ENCODE data around the gene FOSL2. TPM values are rescaled to one million over a fixed set of nuclear protein-coding genes. Genes with fewer than 3 reads are reported as not detected.

Gene FOSL2
- polyA plus RNA-seq, 3 donors, result 24.8 to 270 (median 28.6) TPM

DNA sequence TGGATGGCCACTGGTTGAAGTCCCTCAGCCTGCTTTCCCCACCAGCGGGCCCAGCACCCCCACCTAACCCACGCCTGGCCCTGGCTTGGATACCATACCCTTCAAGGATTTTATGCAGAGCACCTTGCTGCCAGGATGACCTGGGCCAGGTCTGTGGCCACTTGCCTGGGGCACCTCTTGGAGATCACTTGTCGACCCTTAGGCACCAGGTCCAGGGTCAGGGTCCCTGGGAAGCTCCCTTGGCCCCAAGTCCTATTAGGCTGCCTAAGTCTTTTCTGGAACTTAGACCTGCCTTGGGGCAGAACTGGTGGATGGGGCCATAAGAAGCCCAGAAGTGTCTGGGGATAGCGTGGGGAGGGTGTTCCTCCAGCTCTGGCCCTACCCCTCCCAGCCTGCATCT lies 39.1 kb downstream of the FOSL2 start:
- Mint-ChIP-seq H3K27ac (no peak overlapping the region), H3K27me3 (ENCODE audit: low read depth in 3 of 3) (peaks cover 0 to 4% (median 0%) of the 10 kb centered on the region in 3 donors), H3K4me1 (peaks cover 50% of the 10 kb centered on the region), H3K36me3 (peaks cover 0 to 4% of the 10 kb centered on the region in 2 donors), H3K4me3 (no peak overlapping the region), H3K9me3 (peaks cover 0 to 4% (median 0%) of the 10 kb centered on the region in 7 donors)
- intact Hi-C loops (cut with micrococcal nuclease), result no loop called here
- no peak overlapping the region for H3K4me2 ChIP-seq (replicated peaks; ENCODE audit: extremely low read depth, low read length, poor library complexity, severe bottlenecking)
- H3K79me2 ChIP-seq (ENCODE audit: insufficient read depth, low read length), result no peaks in the 10 kb centered on the region
- 96% methylated on average over 4 of the region's 4 CpGs for WGBS (ENCODE audit: insufficient coverage)
- no peaks in the 10 kb centered on the region for H3K36me3 ChIP-seq (replicated peaks in 1 of 2; ENCODE audit: control insufficient read depth in 1 of 2, insufficient read depth in 2 of 2, low read length in 2 of 2)
- H2AFZ ChIP-seq (ENCODE audit: insufficient read depth, low read depth, low read length, poor library complexity, severe bottlenecking), result no peak overlapping the region
- TF ChIP-seq, protein P1, sequence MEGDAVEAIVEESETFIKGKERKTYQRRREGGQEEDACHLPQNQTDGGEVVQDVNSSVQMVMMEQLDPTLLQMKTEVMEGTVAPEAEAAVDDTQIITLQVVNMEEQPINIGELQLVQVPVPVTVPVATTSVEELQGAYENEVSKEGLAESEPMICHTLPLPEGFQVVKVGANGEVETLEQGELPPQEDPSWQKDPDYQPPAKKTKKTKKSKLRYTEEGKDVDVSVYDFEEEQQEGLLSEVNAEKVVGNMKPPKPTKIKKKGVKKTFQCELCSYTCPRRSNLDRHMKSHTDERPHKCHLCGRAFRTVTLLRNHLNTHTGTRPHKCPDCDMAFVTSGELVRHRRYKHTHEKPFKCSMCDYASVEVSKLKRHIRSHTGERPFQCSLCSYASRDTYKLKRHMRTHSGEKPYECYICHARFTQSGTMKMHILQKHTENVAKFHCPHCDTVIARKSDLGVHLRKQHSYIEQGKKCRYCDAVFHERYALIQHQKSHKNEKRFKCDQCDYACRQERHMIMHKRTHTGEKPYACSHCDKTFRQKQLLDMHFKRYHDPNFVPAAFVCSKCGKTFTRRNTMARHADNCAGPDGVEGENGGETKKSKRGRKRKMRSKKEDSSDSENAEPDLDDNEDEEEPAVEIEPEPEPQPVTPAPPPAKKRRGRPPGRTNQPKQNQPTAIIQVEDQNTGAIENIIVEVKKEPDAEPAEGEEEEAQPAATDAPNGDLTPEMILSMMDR (IDR thresholded peaks at IDR 0.05), result no peak
- no peak for DNase-seq
- H3K9ac ChIP-seq (ENCODE audit: insufficient read depth, low read length, poor library complexity, severe bottlenecking), result no peak overlapping the region
- no peaks in the 10 kb centered on the region for H3K27me3 ChIP-seq (ENCODE audit: control insufficient read depth in 2 of 2, insufficient read depth in 2 of 2, low read length in 2 of 2)
- H3K27ac ChIP-seq (ENCODE audit: low read depth in 1 of 2, low read length in 2 of 2), result no peak overlapping the region
- no peak overlapping the region for H3K4me3 ChIP-seq (replicated peaks in 1 of 3; ENCODE audit: low read depth in 2 of 3, low read length in 3 of 3)
- no peaks in the 10 kb centered on the region for H3K9me3 ChIP-seq (replicated peaks in 1 of 2; ENCODE audit: control insufficient read depth in 1 of 2, insufficient read depth in 1 of 2, low read length in 2 of 2)
- no peaks in the 10 kb centered on the region for H4K20me1 ChIP-seq (ENCODE audit: insufficient read depth, low read length)
- H3K4me1 ChIP-seq (ENCODE audit: control insufficient read depth in 1 of 2, insufficient read depth in 2 of 2, low read length in 2 of 2), result peaks cover 31 to 52% of the 10 kb centered on the region in 2 donors

DNA sequence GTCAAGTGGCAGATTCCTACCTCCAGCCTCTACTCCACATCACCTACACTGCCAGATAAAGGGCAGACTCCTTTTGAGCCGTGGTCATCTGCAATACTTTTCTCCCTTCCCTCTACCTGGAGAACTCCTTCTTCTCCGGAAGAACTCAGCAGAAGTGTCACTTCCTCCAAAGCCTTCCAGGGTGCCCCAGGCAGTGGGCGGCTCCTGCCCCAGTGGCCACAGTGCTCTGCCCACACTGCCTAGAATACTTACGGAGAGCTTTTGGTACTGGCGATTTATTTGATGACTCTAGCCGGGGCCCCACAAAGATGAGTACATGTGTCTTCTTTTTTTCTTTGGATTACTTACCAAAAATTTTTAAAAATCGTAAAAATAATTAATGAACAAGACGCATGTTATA lies 39.7 kb downstream of the FOSL2 start:
- peaks cover 46% of the 10 kb centered on the region for H3K4me1 Mint-ChIP-seq
- WGBS (ENCODE audit: insufficient coverage), result 33% methylated on average over 3 of the region's 8 CpGs
- H3K9ac ChIP-seq (ENCODE audit: insufficient read depth, low read length, poor library complexity, severe bottlenecking), result no peak overlapping the region
- no peak overlapping the region for H3K27ac ChIP-seq (ENCODE audit: low read depth in 1 of 2, low read length in 2 of 2)
- H3K27me3 Mint-ChIP-seq (ENCODE audit: low read depth in 3 of 3), result peaks cover 0 to 4% (median 0%) of the 10 kb centered on the region in 3 donors
- peak overlapping the region in 3 of 7 donors; percentile 5 to 28 (median 25) for H3K27ac Mint-ChIP-seq
- H3K36me3 Mint-ChIP-seq, result peaks cover 0 to 1% of the 10 kb centered on the region in 2 donors
- H2AFZ ChIP-seq (ENCODE audit: insufficient read depth, low read depth, low read length, poor library complexity, severe bottlenecking), result no peak overlapping the region
- H4K20me1 ChIP-seq (ENCODE audit: insufficient read depth, low read length), result no peaks in the 10 kb centered on the region
- H3K4me3 ChIP-seq (replicated peaks in 1 of 3; ENCODE audit: low read depth in 2 of 3, low read length in 3 of 3), result no peak overlapping the region
- no peaks in the 10 kb centered on the region for H3K79me2 ChIP-seq (ENCODE audit: insufficient read depth, low read length)
- no peak overlapping the region for H3K4me2 ChIP-seq (replicated peaks; ENCODE audit: extremely low read depth, low read length, poor library complexity, severe bottlenecking)
- intact Hi-C loops (cut with micrococcal nuclease), result no loop called here
- peaks cover 34 to 57% of the 10 kb centered on the region in 2 donors for H3K4me1 ChIP-seq (ENCODE audit: control insufficient read depth in 1 of 2, insufficient read depth in 2 of 2, low read length in 2 of 2)
- H3K36me3 ChIP-seq (replicated peaks in 1 of 2; ENCODE audit: control insufficient read depth in 1 of 2, insufficient read depth in 2 of 2, low read length in 2 of 2), result no peaks in the 10 kb centered on the region
- TF ChIP-seq, protein P1 (IDR thresholded peaks at IDR 0.05), result no peak
- peaks cover 0 to 4% (median 0%) of the 10 kb centered on the region in 7 donors for H3K9me3 Mint-ChIP-seq
- no peaks in the 10 kb centered on the region for H3K9me3 ChIP-seq (replicated peaks in 1 of 2; ENCODE audit: control insufficient read depth in 1 of 2, insufficient read depth in 1 of 2, low read length in 2 of 2)
- H3K4me3 Mint-ChIP-seq, result no peak overlapping the region
- DNase-seq, result peak in 2 of 3 donors; percentile 39 to 46
- H3K27me3 ChIP-seq (ENCODE audit: control insufficient read depth in 2 of 2, insufficient read depth in 2 of 2, low read length in 2 of 2), result no peaks in the 10 kb centered on the region

All from CD14-positive monocyte (primary cell).